HepG2 (cell line): Measurements from ENCODE around the gene DUSP7. TPM values are rescaled to one million over a fixed set of nuclear protein-coding genes. Genes with fewer than 3 reads are reported as not detected.

Experiments
- HDAC2 ChIP-seq: sonication (generic); formaldehyde crosslinking; IDR thresholded peaks from 2 replicates; pipeline ENCODE4 v1.4.0; 2020; ENCODE audit warnings: missing genetic modification reagents
- HNF1B ChIP-seq: sonication (generic); formaldehyde crosslinking; IDR thresholded peaks from 2 replicates; pipeline ENCODE4 v1.5.1; 2020; ENCODE audit warnings: mild to moderate bottlenecking, moderate library complexity, missing genetic modification reagents
- HOMEZ ChIP-seq: IDR thresholded peaks from 2 replicates; pipeline ENCODE4 v1.6.1; 2016; ENCODE audit warnings: low read depth
- NR2F2 ChIP-seq: IDR thresholded peaks from 2 replicates; pipeline ENCODE4 v1.6.1; 2012; ENCODE audit warnings: low read depth, inconsistent platforms, borderline replicate concordance
- PATZ1 ChIP-seq: sonication (generic); formaldehyde crosslinking; IDR thresholded peaks from 2 replicates; pipeline ENCODE4 v1.4.0; 2020; ENCODE audit warnings: missing genetic modification reagents
- SIX1 ChIP-seq: sonication (generic); formaldehyde crosslinking; IDR thresholded peaks from 2 replicates; pipeline ENCODE4 v1.4.0; 2020; ENCODE audit warnings: missing genetic modification reagents, borderline replicate concordance
- ZBTB20 ChIP-seq: sonication (generic); formaldehyde crosslinking; IDR thresholded peaks from 2 replicates; pipeline ENCODE4 v1.8.1; 2023; ENCODE audit warnings: missing genetic modification reagents, low read depth, mild to moderate bottlenecking, borderline replicate concordance
- ZBTB7B ChIP-seq: sonication (generic); formaldehyde crosslinking; IDR thresholded peaks from 2 replicates; pipeline ENCODE4 v1.4.0; 2020; ENCODE audit warnings: missing genetic modification reagents
- ZHX2 ChIP-seq, 2 experiments: sonication (generic) in 1 of 2; formaldehyde crosslinking in 1 of 2; IDR thresholded peaks; 2 replicates each; pipeline versions ENCODE4 v1.6.1 to v1.9.0; 2014 to 2022; ENCODE audit warnings: antibody characterized with exemption in 1 of 2, borderline replicate concordance in 1 of 2, inconsistent platforms in 1 of 2, low read depth in 1 of 2, missing genetic modification reagents in 1 of 2
- ZMAT3 ChIP-seq: sonication (generic); formaldehyde crosslinking; conservative IDR thresholded peaks from 2 replicates; pipeline ENCODE4 v1.7.0; 2021; ENCODE audit warnings: missing genetic modification reagents
- ZNF558 ChIP-seq: sonication (generic); formaldehyde crosslinking; IDR thresholded peaks from 2 replicates; pipeline ENCODE4 v1.9.0; 2022; ENCODE audit warnings: mild to moderate bottlenecking, missing genetic modification reagents, borderline replicate concordance
- ZNF614 ChIP-seq: IDR thresholded peaks from 2 replicates; pipeline ENCODE4 v1.6.1; 2018; ENCODE audit warnings: missing biosample characterization, missing genetic modification reagents, inconsistent platforms, borderline replicate concordance
- polyA plus RNA-seq, 8 experiments: library from polyadenylated mRNA; depleted of rRNA in 3 of 8; stranded (reverse) in 7 of 8; unstranded in 1 of 8; fragments of >200 nt; fragmentation: Illumina TruSeq in 4 of 8; extraction: Trizol in 4 of 8; gene quantifications; 2 replicates each; pipeline versions ENCODE4 v1.2.1 to v1.2.3, GENCODE V29; 2011 to 2016; ENCODE audit warnings: low read depth in 4 of 8, missing spikeins in 1 of 8, mixed read lengths in 1 of 8; ENCODE audit not compliant: insufficient read depth in 1 of 8
- total RNA-seq, 5 experiments: library from RNA; depleted of rRNA; stranded (reverse); fragments of >200 nt; fragmentation: Illumina TruSeq; extraction: Trizol; gene quantifications; 2 replicates each; pipeline ENCODE4 v1.2.3, GENCODE V29; 2016; ENCODE audit warnings: low read depth in 1 of 5

DUSP7 gene
- total and polyA plus RNA-seq, 2 of the 13 experiments (the other 11 are each of a cell fraction or from before 2014, with no cell fraction given), result 6.6 to 8.8 TPM

- TF ChIP-seq ZHX2 (IDR thresholded peaks at IDR 0.05; ENCODE audit: low read depth) (no peak), ZHX2 (CRISPR knock-in tag; IDR thresholded peaks at IDR 0.05; ENCODE audit: borderline replicate concordance) (no peak), HNF1B (CRISPR knock-in tag) (peak; percentile 63), ZBTB20 (CRISPR knock-in tag) (peak; percentile 86; the same call in 1 of the 2 replicates), HOMEZ (CRISPR knock-in tag) (no peak), NR2F2 (peak; percentile 89), ZNF558 (CRISPR knock-in tag) (peak; percentile 29; the same call in 1 of the 2 replicates), ZMAT3 (CRISPR knock-in tag) (peak; percentile 2; the same call in 1 of the 2 replicates), ZBTB7B (CRISPR knock-in tag) (peak; percentile 63; the same call in 1 of the 2 replicates), ZNF614 (CRISPR knock-in tag) (peak; percentile 51; the same call in 1 of the 2 replicates), SIX1 (CRISPR knock-in tag) (no peak; the same call in 1 of the 2 replicates), HDAC2 (CRISPR knock-in tag) (peak; percentile 90), PATZ1 (CRISPR knock-in tag) (0 out of 2 replicates have a peak, but pooled peaks have one; percentile 42)
Observed at GRCh38 chr3:52080830-52081719, 24.7 kb upstream of the DUSP7 start (continued).
